GM21447 (cell line): Measurements from ENCODE around the gene STX1A.
A peak's percentile ranks its signal among the peaks of the same experiment; 100 is the strongest.

Experiments
- ATAC-seq: cut with Tn5 transposase; IDR thresholded peaks from one replicate; pipeline ENCODE4 v1.9.1; 2021; ENCODE audit not compliant: unreplicated experiment

Gene STX1A

DNA sequence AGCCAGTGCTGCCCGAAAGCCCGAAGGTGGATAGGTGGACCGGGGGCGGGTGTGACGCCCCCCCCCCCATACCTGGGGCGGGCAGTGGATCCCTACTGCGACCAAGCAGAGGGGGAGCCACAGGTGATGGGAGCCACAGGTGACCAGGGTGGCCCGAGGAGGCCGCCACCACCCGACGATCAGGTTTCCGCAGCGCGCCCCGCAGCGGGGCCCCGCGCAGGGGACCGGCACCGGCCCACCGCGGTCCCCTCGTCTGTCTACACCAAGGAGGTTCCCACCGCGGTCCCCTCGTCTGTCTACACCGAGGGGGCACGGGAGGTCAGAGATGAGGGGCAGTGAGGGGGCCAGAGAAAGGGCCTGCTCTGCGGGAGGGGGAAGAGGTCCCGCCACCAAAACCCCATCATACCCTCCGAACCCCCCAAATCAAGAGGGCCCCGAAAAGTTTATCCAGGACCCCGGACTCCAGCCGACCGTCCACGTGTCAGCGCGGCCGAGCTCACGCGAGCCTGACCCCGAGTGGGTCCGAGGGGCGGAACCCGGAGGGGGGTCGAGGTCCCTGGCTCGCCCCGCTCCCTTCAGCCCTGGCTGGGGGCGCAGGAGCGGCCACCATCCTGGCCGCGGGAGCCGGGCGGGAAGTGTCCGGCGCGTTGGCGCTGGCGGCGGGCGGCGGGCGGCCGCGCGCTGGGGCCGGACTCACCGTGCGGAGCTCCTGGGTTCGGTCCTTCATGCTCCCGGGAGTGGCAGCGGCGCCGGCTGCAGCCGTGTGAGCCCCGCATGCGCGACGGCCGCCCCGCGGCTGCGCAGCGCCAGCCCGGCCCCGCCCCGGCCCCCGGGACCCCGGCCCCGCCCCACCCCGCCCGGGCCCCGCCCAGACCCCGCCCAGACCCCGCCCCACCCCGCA lies at the start of gene STX1A:
STX1A (minus strand) TSS at position 765 of the 901 bp plus-strand sequence; CDS start at position 727, 38 bp downstream.
- no peak for ATAC-seq

DNA sequence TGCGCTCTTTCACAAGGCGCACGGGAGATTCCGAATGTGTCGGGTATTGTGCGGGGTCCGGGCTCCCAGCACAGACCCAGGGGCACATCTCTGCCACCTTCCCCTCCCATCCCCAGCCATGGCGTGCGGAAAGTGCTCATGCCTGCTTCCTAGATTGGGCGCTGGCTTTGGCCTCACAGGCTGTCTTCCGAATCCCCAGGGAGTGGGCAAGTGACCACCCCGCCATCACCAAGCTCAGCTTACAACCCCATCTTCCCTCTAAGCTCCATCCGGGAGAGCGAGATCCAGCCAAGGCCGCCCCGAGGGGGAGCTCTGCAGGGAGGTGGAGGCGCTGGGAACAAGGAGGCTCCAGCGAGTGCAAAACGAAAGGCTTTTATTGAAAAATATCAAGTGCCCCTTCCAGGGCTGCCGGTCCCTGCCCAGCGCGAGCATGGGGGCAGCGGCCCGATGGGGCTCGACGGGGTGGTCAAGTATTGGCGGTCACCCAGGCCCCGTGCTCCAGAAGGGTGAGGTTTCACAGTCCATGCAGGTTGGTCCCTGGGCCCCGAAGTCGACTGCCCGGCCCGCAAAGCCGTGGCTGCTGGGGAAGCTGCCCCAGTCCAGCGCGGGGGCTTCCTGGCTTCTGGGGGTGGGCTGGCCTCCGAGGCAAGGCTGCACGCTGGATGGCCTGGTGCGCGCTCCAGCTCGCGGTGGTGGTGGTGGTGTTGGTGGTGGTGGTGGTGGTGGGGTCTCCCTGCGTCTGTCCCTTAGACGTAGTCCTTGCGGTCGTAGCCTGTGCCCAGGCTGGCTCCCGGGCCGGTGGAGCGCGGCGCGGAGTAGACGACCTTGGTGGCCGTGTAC lies 49.4 kb upstream of the STX1A start:
- no peak for ATAC-seq

DNA sequence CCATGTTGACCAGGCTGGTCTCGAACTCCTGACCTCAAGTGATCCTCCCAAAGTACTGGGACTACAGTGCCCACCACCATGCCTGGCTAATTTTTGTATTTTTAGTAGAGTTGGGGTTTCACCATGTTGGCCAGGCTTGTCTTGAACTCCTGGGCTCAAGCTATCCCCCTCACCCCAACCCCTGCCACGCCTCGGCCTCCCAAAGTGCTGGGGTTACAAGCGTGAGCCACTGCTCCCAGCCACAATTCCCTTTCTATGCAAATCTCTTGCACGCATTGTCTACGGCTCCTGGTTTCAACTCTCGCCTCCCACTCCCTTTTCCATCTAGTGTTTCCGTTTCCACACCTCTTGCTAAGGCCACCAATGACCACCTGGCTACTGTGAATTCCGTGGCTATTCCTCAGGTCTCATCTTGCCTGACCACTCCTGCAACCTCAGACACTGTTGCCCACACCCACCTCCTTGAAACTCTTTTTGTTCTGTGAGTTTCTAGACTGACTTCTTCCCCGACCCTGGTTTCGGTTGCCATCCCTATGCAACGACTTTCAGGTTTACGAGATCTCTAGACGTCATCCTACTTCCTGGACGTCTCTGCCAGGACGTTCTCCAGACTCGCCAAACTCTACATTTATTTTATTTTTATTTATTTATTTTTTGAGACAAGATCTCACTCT lies 47.2 kb upstream of the STX1A start:
- ATAC-seq: no peak

DNA sequence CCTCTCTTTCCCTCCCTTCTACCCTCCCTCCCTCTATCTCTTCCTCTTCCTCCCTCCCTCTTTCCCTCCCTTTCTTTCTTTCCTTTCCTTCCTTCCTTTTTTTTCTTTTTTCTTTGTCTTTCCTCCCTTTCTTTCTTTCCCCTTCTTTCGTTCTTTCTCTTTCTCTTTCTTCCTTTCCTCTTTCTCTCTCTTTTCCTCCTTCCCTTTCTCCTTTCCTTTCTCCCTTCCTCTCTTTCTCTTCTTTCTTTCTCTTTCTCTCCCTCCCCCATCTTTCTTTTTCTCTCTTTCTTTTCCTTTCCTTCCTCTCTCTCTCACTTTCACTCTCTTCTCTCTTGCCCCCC lies 43.2 kb upstream of the STX1A start:
- ATAC-seq: no peak

DNA sequence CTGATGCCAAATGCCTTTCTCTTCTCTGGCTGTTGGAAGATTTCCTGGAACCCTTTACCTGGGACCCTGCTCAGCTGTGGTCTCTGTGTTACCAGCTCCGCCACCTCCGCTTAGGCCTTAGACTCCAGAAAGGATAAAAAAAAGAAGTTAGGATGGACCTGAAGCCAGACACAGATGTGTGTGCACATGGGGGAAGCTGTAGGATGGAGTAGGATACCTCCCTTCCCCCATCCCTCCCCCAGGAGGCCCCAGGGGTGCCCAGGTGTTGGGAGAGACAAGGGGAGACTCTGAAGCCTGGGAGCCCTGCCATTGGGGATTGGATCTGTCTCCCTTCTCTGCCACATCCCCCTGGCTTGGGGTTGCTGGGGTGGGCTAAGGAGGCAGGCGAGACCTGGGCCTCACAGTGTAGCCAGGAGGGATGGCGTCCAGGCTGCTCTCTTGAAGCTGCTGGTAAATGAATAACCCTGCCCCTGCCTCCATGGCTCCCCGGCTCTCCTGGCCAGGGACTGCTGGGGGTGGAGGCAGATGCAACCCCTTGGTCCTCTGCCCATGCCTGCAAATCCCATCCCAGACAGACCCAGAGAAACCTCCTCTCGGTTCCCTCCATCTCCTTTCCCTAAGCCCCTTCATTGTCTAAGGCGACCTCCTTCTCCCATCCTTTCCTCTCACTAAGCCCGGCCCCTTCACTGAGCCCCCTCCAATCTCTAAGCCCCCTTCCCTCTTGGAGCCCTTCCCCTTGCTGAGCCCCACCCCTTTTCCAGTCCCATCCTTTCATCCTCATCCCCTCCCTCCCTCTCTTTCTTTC lies 42.6 kb upstream of the STX1A start:
- no peak for ATAC-seq

DNA sequence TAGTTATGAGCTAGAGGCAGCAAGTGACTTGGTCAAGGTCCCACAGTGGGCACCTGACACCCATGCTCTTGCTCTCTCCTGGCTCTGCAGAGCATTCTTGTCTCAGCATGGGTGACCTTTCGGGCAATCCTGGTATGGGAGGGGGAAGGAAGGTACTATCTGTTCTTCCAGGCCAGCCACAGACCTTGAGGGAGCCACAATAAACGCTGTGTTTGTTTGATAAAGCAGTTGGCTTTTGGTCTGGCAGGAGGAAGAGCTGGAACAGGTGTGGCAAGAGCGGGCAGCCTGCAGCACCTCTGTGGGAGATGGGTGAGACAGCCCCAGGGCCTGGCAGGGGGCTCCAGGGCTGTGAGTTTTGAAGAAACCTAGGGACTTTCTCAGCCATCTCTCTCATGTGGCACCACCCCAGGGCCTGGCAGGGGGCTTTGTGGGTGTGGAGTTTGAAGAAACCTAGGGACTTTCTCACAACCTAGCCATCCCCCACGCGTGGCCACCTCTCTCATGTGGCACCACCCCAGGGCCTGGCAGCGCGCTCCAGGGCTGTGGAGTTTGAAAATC lies 39.2 kb upstream of the STX1A start:
- no peak for ATAC-seq

DNA sequence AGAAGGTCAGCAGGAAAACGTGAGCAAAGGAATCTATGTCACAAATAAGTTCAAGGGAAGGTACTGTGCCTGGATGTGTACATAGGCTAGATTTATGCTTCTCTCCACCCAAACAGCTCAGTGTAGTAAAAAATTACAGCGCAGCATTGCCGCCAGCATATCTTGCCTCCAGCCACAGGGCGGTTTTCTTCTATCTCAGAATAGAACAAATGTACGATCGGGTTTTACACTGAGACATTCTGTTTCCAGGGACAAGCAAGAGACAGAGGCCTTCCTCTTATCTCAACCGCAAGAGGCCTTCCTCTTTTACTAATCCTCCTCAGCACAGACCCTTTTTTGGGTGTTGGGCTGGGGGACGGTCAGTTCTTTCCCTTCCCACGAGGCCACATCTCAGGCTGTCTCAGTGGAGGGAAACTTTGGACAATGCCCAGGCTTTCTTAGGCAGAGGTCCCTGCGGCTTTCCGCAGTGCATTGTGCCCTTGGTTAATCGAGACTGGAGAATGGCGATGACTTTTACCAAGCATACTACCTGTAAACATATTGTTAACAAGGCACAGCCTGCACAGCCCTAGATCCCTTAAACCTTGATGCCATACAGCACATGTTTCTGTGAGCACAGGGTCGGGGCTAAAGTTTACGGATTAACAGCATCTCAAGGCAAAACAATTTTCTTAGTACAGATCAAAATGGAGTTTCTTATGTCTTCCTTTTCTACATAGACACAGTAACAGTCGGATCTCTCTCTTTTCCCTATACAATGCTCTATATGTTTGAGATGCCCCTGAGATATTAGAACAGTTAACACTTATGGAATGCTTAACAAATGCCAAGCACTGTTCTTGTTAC lies 30.7 kb upstream of the STX1A start:
- ATAC-seq: no peak

DNA sequence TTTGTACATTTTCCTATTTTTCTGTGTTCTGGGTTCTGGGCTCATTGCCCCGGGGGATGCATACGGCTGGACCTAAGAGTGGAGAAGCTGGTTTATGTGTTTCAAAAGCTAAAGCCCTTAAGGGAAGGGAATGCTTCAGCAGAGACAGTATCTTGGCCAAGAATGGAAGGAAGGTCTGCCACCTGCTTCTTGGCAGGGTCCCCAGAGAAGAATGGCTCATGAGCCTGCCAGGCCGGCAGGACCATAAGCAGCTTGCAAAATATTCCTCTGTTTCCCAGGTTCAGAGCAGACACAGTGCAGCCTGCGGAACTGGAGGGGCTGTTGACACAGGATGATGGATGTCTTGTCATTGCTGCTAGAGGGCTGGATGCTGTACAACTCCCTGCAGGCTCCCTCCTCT lies 26.9 kb upstream of the STX1A start:
- no peak for ATAC-seq

DNA sequence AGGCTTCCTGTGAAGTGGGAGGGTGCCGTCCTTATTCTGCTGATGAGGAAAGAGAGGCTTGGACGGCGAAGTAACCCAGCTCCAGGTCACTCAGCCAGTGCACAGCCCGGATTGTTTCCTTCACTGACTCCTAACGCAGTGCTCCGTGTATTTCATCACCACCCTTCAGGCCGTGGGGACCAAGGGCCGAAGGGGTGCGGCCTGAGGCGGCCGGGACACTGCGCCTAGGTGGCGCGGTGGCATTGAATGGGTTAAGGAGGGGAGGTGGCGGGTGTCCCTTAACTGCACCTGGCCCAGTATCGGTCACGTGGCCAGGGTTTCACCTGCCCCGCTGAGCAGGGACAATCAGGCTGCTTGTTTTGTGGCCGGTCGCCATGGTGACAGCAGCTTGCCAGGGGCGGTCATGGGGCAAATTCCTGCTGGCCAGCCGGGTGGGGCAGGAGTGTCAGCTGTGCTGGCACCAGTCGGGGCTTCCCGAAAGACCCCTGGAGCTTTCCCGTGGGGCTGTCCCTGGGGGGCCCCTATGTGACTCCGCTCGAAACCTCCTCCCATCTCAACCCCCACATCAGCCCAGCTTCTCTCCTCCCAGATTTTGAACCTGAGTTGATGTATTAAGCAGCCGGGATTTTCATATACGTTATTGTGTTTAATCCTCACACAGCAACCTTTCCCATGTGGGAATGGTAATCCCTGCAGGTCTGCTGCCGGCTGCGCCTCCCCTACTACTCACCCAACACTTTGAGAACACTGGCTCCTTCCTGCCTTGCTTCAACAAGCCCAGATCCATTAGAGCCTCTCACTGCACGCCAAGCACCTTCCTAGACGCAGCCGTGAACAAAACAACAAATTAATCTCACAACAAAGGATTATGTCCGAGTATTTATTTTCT lies 23.5 kb upstream of the STX1A start:
- ATAC-seq: no peak

DNA sequence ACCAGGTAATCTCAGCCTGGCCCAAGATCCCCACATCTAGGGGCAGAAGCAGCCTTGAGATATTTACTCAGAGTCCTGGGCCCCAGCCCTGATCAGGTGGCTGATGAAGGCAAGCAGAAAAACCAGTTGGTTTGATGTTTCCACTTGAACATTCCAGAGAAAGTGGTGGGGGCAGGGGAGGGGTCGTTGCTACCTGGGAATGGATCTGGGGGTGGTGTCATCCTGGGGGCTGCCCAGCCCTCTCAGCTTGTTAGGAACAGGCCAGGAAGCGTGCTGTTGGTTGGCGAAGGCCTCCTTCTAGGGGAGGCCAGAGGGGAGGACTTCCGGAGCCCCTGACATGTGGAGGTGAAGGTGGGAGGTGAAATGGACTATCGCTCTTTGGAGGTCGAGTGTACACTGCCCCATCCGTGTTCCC lies 22.9 kb upstream of the STX1A start:
- ATAC-seq: no peak

DNA sequence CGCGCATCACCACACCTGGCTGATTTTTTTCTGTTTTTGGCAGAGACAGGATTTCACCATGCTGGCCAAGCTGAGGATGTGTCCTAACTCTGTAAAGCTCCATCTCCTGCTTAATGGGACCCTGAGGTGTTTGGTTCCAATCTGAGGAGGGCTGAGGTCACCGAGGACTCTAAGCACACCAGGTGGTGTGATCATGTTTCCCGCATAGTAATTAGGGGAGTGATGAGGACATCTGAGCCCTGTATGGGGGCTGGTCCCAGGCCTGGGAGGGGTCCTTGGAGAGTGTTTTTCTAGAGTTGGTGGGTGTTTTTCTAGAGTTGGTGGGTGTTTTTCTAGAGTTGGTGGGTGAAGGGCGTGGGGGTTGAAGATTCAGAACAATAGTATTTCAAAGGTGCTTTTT lies 22.1 kb upstream of the STX1A start:
- ATAC-seq: no peak

DNA sequence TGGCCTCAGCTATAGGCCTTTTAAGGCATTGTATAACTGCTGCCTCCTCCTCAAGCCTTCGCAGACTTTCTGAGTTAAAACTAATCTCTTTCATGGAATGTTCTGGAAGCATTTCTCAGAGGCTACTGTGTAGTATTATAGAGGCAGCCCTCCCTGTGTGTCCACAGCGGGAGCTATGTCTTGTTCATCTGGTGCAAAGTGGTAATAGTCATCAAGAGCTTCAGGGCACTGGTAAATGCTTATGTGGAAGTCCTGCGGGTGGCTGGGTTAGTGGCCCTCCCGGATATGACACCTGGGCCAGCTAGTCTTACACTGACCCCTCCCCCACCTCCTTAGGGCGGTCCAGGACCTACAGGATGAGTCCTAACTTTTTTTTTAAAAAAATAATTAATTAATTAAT lies 21.3 kb upstream of the STX1A start:
- ATAC-seq: no peak

DNA sequence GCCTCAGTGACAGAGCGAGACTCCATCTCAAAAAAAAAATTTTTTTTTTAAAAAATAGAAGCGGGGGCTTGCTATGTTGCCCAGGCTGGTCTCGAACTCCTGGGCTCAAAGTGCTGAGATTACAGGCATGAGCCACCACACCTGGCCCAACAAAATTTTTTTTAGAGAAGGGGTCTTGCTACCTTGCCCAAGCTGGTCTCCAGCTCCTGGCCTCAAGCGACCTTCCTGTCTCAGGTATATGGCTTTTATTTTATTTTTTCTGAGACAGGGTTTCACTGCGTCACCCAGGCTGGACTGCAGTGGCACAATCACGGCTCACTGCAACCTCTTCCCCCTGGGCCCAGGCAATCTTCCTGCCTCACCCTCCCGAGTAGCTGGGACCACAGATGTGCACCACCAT lies 20.7 kb upstream of the STX1A start:
- no peak for ATAC-seq

DNA sequence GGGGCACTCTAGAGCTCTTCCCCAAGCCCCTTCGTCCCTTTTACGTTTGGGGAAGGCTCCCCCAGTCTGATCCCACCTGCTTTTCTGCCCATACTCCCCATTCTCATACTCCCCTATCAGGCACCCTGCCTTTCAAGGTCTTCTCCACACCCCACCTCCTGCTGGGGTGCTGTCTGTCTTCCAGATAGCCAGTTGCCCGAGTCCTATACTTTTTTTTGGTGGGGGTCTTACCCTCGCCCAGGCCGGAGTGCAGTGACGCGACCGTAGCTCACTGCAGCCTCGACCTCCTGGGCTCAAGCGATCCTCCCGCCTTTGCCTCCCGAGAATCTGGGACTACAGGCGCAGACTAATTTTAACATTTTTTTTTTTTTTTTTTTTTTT lies 19.9 kb upstream of the STX1A start:
- no peak for ATAC-seq

DNA sequence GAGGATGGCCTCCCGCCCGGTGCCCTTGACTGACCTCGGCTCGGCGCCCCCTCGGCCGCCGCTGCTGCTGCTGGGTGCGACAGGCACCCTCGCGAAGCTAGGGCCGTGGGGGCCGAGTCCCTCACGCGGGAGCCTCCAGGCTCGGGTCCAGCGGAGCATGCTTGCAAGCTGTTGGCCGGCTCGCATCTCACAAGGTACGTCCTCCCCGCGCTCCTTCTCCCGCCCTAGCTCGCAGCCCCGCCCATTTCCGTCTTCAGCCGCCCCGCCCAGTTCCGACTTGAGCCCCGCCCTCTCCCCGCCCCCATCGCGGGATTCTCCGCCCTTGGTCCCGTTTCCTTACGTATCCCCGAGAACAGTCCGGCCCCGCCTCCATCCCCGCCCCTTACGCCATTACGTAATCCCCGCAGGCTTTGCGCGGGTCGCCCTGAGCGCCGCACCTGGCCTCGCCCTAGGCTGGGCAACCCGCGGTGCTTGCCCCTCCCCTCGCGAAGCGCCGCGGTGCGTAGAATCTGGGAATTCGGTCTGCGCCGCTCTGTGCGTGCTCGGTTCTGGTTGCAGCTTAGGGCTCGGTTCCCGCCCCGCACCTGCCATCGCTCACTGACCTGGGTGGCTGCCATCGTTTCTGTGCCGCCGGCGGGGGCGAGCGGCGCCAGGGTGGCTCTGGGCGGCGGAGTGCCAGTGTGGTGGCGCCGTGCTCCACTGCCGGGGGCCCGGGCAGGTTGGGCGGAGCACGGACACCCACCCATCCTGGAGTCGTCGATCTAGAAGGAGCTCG lies 19.3 kb upstream of the STX1A start, which contains the start of gene ABHD11:
ABHD11 (minus strand) TSS at position 191 of the 775 bp plus-strand sequence; CDS start at position 159, 32 bp downstream.
- ATAC-seq: peak; percentile 82

DNA sequence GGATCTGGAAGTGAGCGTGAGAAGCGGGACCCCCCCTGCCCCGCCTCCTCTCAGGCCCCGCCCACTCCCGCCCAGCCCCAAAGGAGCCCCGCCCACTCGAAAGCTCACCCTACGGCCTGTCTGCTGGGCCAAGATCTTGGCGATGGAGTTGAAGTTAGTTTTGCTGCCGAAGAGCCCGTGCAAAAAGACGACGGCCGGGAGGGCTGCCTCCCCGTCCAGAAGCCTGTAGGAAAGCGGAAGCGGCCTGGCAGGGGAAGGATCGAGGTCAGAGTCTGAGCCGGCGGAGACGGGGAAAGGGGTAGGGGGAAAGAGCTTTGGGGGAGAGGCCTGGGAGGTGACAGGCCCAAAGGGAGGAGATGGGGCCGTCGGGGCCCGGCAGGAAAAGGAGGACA lies 18.7 kb upstream of the STX1A start:
- peak; percentile 30 for ATAC-seq

DNA sequence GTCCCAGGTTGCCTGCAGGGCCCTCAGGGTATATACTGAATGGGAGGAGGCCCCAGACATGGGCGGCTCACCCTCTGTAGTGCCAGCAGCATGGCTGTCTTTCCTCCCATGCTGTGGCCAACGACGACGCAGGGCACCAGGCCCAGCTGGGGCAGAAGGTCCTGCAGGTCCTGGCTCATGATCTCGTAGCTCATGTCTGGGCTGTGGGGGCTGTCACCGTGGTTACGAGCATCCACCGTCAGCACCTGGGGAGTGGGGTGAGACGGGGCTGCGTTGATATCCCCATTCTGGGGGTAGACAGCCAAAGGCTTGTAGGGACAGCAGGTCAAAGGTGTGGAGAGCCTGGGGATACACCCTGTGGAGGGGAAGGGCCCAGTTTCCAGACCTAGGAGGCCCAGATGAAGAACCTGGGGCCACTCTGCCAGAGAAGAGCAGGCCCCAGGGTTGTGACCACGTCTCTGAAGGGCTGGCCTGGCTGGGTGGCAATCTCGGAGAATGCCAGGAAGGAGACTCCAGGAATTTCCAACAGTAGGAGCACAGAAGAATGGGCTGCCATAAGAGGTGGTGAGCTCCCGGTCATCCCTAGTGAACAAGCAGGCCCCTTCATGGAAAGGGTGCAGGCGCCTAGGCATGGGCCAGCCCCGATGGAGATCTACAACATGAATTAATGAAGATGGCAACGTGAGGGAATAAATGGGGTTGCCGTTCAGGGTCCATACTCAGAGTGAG lies 18.2 kb upstream of the STX1A start:
- no peak for ATAC-seq
